BE2C (cell line): ENCODE measurements around the gene CDH23.

Experiments
- DNase-seq: peaks from one replicate; pipeline ENCODE4 v3.0.0-alpha.2; 2020
- H3K27me3 ChIP-seq: fragments of 250-450 bp; sonication (Bioruptor Pico); 2 replicates; pipeline ENCODE4 v1.5.1; 2020; ENCODE audit warnings: mild to moderate bottlenecking
- H3K36me3 ChIP-seq: fragments of 250-450 bp; sonication (Bioruptor Pico); 2 replicates; pipeline ENCODE4 v1.5.1; 2020; ENCODE audit warnings: mild to moderate bottlenecking
- H3K4me1 ChIP-seq: fragments of 250-450 bp; sonication (Bioruptor Pico); 2 replicates; pipeline ENCODE4 v1.5.1; 2020
- H3K4me3 ChIP-seq: 2 replicates; pipeline ENCODE4 v1.5.1; 2011; ENCODE audit warnings: low read depth, low read length
- H3K9me3 ChIP-seq: fragments of 250-450 bp; sonication (Bioruptor Pico); 2 replicates; pipeline ENCODE4 v1.5.1; 2020
- CTCF ChIP-seq: IDR thresholded peaks from 2 replicates; pipeline ENCODE4 v1.5.1; 2012; ENCODE audit warnings: mild to moderate bottlenecking, low read depth, low read length

Gene CDH23

GRCh38 chr10:71684356-71685173 is 287.8 kb downstream of the CDH23 start:
- Histone ChIP-seq H3K27me3 (no peaks in the 10 kb centered on the region), H3K4me1 (no peaks in the 10 kb centered on the region), H3K9me3 (no peaks in the 10 kb centered on the region; the same call in 1 of the 2 replicates), H3K36me3 (no peaks in the 10 kb centered on the region), H3K4me3 (no peak overlapping the region)
- no peak for DNase-seq
- TF ChIP-seq CTCF: peak; percentile 15; the same call in 1 of the 2 replicates

GRCh38 chr10:71685554-71686232 is 289.0 kb downstream of the CDH23 start:
- Histone ChIP-seq H3K4me3 (no peak overlapping the region), H3K4me1 (no peaks in the 10 kb centered on the region), H3K36me3 (no peaks in the 10 kb centered on the region), H3K9me3 (no peaks in the 10 kb centered on the region; the same call in 1 of the 2 replicates), H3K27me3 (no peaks in the 10 kb centered on the region)
- DNase-seq: no peak
- no peak for TF ChIP-seq CTCF

GRCh38 chr10:71687077-71687476 is 290.4 kb downstream of the CDH23 start:
- DNase-seq: no peak
- no peaks in the 10 kb centered on the region; the same call in 1 of the 2 replicates for H3K9me3 ChIP-seq
- H3K4me3 ChIP-seq: no peak overlapping the region
- no peaks in the 10 kb centered on the region for H3K4me1 ChIP-seq
- no peak for TF ChIP-seq CTCF
- no peaks in the 10 kb centered on the region for H3K27me3 ChIP-seq
- H3K36me3 ChIP-seq: no peaks in the 10 kb centered on the region

GRCh38 chr10:71687480-71687879 is 290.8 kb downstream of the CDH23 start:
- no peak for TF ChIP-seq CTCF
- Histone ChIP-seq H3K36me3 (no peaks in the 10 kb centered on the region), H3K9me3 (no peaks in the 10 kb centered on the region; the same call in 1 of the 2 replicates), H3K27me3 (no peaks in the 10 kb centered on the region), H3K4me1 (no peaks in the 10 kb centered on the region), H3K4me3 (no peak overlapping the region)
- DNase-seq: no peak

GRCh38 chr10:71688256-71688655 is 291.5 kb downstream of the CDH23 start:
- H3K4me3 ChIP-seq: no peak overlapping the region
- H3K27me3 ChIP-seq: no peaks in the 10 kb centered on the region
- no peaks in the 10 kb centered on the region; the same call in 1 of the 2 replicates for H3K9me3 ChIP-seq
- no peak for TF ChIP-seq CTCF
- H3K4me1 ChIP-seq: no peaks in the 10 kb centered on the region
- DNase-seq: no peak
- no peaks in the 10 kb centered on the region for H3K36me3 ChIP-seq
